Measurements from ENCODE around the gene HSH2D. TPM values are rescaled to one million over a fixed set of nuclear protein-coding genes. Genes with fewer than 3 reads are reported as not detected.
"Not testable (repeated sequence)": the region's sequence is repeated elsewhere in the genome, so short reads cannot be mapped to it uniquely, and the experiment has no call there.

Gene HSH2D
- total RNA-seq, 1 experiment from 2014 or later = not detected

DNA sequence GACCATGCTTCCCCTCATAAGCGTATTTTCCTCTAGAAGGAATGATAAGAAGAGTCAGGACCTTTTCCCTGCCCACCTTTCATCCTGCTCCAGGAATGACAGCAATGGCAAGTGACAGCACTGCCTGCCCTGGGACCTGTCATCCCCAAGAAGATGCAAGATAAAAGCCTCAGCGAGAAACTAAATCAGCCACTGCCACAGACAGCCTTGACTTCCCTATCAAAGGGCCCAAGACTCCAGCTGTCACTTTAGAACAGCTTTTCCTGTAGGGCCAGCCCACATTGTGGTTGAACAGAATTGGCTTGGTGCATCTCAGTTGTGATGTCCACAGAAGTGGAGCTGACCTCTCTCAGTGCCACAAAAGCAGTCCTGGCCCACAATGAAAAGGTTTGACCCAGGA, 30.7 kb upstream of the HSH2D start:
- DNase-seq (ENCODE audit: low read depth in 1 of 2, low spot score in 2 of 2) = no peak
- H3K4me1 ChIP-seq (replicated peaks) = peaks cover 13% of the 10 kb centered on the region
- H3K27me3 ChIP-seq (replicated peaks) = no peaks in the 10 kb centered on the region
- peaks cover 37% of the 10 kb centered on the region for H3K36me3 ChIP-seq
- H3K9me3 ChIP-seq (replicated peaks) = no peaks in the 10 kb centered on the region
- H3K4me3 ChIP-seq = peak overlapping the region; percentile 66
- H3K27ac ChIP-seq = no peak overlapping the region

DNA sequence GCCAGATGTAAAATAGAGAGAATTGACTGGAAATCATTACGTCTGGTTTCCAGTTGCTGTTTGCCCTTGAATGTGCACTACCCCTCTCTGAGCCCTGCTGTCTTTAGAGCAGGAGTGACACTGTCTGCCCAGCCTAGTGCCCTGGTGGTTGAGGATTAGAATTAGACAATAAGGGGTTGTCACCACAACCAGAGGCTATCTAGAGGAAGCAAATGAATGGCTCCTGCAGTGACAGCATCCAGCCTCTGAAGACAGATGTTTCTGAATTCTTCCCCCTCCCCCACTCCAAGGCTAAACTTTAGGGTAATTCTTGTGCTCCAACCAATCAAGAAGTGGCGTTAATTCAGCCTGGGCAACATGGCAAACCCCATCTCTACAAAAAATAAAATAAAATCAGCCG, 29.8 kb upstream of the HSH2D start:
- Histone ChIP-seq H3K27me3 (replicated peaks) (no peaks in the 10 kb centered on the region), H3K36me3 (peaks cover 47% of the 10 kb centered on the region)
- DNase-seq (ENCODE audit: low read depth in 1 of 2, low spot score in 2 of 2) = no peak

DNA sequence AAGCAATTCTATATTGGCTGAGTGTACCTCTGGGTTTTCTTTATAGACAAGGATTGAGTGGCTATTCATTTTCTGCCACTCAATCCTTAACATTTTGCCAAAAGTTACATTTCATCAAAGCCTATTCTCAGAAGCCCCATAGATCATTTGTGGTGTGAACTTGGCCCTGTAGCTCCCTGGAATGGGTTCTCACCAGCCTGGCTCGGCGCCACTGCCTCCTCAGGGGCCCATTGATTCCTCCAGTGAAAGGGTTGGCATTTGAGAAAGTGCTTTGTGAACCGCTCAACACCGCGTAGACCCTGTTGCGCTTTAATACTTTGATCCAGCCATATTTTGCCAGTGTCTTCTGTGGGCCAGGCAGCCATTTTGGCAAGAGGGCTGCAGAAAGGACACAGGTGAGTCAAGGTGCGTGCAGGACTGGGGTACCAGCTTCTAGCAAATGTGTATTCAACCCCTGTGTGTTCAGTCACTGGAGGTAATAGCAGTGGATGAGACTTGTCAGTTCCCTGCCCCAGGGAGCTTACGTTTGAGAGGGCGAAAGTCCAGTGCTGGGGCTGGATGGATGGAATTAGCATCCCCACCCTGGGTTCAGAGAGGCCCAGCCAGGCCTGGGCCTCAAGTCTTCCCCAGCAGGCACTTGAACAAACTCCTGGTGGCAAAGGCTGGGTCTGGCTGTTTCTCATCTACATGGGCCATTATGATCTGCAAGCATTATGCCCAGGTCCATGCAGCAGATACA, 28.0 kb upstream of the HSH2D start:
- H3K9me3 ChIP-seq (replicated peaks) = no peaks in the 10 kb centered on the region
- H3K27ac ChIP-seq = no peak overlapping the region
- peaks cover 13% of the 10 kb centered on the region for H3K4me1 ChIP-seq (replicated peaks)
- H3K27me3 ChIP-seq (replicated peaks) = no peaks in the 10 kb centered on the region
- H3K36me3 ChIP-seq = peaks cover 62% of the 10 kb centered on the region
- no peak overlapping the region for H3K4me3 ChIP-seq
- DNase-seq (ENCODE audit: low read depth in 1 of 2, low spot score in 2 of 2) = no peak

More for the DNA sequence above, 29.8 kb upstream of the HSH2D start:
- no peaks in the 10 kb centered on the region for H3K9me3 ChIP-seq (replicated peaks)
- H3K27ac ChIP-seq = no peak overlapping the region
- no peak overlapping the region for H3K4me3 ChIP-seq
- peaks cover 13% of the 10 kb centered on the region for H3K4me1 ChIP-seq (replicated peaks)

DNA sequence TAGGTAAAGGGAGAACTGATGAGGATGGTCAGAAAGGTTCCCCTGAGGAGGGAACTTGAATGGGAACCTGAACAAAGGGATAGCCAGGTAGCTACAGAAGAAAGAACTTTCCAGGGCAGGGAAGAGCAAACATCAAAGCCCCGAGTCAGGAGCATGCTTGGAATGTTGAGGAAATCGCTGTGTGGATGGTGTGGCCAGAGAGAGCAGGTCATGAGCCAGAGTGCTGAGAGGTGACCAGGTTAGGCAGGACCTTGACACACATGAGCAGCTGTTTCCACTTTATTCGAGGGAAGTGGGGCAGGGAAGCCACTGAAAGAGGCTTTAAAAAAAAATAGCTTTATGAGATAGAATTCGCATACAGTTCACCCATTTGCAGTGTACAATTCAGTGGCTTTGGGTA, 27.4 kb upstream of the HSH2D start:
- DNase-seq (ENCODE audit: low read depth in 1 of 2, low spot score in 2 of 2) = no peak
- Histone ChIP-seq H3K36me3 (peaks cover 68% of the 10 kb centered on the region), H3K4me3 (no peak overlapping the region), H3K27ac (no peak overlapping the region), H3K27me3 (replicated peaks) (no peaks in the 10 kb centered on the region), H3K4me1 (replicated peaks) (peaks cover 9% of the 10 kb centered on the region), H3K9me3 (replicated peaks) (no peaks in the 10 kb centered on the region)

DNA sequence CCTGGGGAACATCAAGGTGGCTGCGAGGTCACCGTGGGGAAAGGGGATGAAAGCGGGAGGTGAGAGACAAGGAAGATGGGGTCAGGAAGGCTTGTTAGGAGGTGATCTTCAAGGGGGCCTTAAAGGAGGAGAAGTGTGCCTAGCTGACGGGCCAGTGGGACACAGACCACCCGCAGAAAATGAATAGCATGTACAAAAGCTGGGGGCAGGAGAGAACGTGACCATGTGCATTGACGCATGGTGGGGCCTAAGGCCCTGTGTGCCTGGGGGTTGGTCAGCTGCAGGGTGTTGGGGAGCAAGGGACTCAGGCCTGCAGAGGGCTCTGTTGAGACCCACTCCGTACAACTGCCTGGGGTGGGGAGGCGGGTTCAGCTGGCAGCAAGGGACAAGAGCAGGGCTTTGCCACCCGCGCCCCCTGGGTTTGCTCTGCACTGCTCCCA, 25.9 kb upstream of the HSH2D start:
- Histone ChIP-seq H3K9me3 (replicated peaks) (no peaks in the 10 kb centered on the region), H3K4me1 (replicated peaks) (peaks cover 3% of the 10 kb centered on the region), H3K36me3 (peaks cover 79% of the 10 kb centered on the region), H3K4me3 (no peak overlapping the region), H3K27me3 (replicated peaks) (no peaks in the 10 kb centered on the region), H3K27ac (no peak overlapping the region)
- DNase-seq (ENCODE audit: low read depth in 1 of 2, low spot score in 2 of 2) = no peak

DNA sequence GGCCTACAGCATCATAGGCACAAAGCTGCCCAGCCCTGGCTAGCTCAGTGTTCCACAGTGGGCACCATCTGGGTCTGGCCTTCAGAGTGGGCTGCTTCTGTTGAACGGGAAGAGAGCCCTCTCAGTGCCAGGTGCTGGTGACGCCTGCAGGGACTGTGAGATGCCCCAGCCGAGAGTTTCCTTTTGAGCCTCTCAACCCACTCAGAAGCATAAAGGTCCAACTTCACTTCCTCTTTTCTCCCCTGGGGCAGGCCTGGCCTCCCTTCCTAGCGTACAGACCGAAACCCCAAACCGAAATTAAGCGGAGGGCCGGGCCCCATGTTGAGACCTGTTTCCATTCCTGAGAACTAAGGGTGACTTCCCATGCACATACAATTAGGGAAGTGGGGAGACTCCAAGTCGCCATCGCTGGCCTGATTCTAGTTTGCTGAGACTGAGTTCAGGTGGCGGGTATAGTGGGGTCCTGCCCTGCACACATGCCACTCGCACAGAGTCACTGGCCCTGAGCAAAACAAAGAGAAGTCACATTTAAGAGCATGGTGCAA, 24.9 kb upstream of the HSH2D start:
- Histone ChIP-seq H3K36me3 (peaks cover 82% of the 10 kb centered on the region), H3K4me1 (replicated peaks) (no peaks in the 10 kb centered on the region), H3K27ac (no peak overlapping the region), H3K9me3 (replicated peaks) (no peaks in the 10 kb centered on the region), H3K4me3 (no peak overlapping the region), H3K27me3 (replicated peaks) (no peaks in the 10 kb centered on the region)
- no peak for DNase-seq (ENCODE audit: low read depth in 1 of 2, low spot score in 2 of 2)

DNA sequence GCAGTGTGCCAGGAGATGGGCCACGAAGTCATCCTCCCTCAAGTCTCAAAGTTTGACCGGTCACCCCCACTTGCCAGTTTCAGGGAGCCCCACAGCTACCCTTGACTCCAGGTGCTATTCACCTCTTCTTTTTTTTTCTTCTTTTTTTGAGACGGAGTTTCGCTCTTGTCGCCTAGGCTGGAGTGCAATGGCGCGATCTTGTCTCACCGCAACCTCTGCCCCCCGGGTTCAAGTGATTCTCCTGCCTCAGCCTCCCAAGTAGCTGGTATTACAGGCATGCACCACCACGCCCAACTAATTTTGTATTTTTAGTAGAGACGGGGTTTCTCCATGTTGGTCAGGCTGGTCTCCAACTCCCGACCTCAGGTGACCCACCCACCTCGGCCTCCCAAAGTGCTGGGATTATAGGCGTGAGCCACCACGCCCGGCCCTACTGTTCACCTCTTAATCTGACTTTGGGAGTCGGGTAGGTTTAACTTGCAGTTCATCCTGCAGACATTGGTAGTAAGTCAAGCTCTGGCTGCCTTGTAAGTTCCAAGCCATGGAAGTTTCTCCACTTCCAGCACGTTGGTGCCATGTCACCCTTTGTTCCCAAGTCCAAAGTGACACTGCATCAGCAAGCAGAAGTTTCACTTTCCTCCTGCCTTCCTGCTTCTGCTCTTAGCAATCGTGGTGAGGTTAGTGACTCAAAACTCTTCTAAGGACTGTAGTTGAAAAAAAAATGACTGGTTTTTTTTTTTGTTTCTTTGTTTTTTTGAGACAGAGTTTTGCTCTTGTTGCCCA, 24.2 kb upstream of the HSH2D start:
- H3K4me3 ChIP-seq; H3K9me3 ChIP-seq (replicated peaks); H3K27ac ChIP-seq; DNase-seq (ENCODE audit: low read depth in 1 of 2, low spot score in 2 of 2); H3K27me3 ChIP-seq (replicated peaks); H3K4me1 ChIP-seq (replicated peaks): not testable (repeated sequence)
- H3K36me3 ChIP-seq = peaks cover 85% of the 10 kb centered on the region

DNA sequence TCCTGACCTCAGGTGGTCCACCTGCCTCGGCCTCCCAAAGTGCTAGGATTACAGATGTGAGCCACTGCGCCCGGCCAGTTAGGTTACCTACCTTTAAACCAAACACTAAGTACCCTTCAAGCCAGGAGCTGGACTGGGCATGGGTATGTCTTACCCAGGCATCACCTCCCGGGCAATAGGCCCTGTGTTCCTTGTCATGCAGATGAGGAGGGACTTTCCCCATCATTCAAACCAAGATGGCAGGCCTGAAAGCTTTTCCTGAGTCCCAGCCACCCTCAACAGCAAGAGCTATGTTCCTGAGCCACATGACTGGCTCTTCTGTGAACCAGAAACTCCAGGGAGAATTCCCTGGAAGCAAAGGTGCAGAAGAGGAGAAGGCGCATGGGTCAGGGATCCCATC, 22.3 kb upstream of the HSH2D start:
- Histone ChIP-seq H3K36me3 (peaks cover 91% of the 10 kb centered on the region), H3K9me3 (replicated peaks) (no peaks in the 10 kb centered on the region), H3K4me1 (replicated peaks) (no peaks in the 10 kb centered on the region), H3K27ac (no peak overlapping the region), H3K27me3 (replicated peaks) (no peaks in the 10 kb centered on the region), H3K4me3 (no peak overlapping the region)
- no peak for DNase-seq (ENCODE audit: low read depth in 1 of 2, low spot score in 2 of 2)

DNA sequence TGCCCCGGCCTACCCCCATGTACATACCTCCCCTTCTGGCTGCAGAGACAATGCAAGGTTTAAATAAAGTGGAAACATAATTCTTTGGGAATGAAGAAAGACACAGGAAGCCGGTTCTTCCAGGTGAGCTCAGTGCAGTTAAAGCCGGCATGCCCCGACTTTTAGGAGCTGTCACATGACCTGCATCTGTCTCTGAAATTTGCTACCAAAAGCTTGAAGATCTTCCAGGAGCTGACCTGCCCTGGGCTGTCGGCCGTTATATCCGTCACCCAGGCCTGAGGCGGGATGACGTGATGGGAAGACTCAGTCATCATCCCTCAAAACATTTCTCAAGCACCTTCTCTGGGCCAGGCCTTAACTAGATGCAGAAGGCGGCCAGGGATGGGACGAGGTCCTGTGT, 21.5 kb upstream of the HSH2D start:
- no peak overlapping the region for H3K27ac ChIP-seq
- H3K36me3 ChIP-seq = peaks cover 95% of the 10 kb centered on the region
- H3K9me3 ChIP-seq (replicated peaks) = no peaks in the 10 kb centered on the region
- H3K4me1 ChIP-seq (replicated peaks) = no peaks in the 10 kb centered on the region
- H3K27me3 ChIP-seq (replicated peaks) = no peaks in the 10 kb centered on the region
- no peak for DNase-seq (ENCODE audit: low read depth in 1 of 2, low spot score in 2 of 2)
- H3K4me3 ChIP-seq = no peak overlapping the region

DNA sequence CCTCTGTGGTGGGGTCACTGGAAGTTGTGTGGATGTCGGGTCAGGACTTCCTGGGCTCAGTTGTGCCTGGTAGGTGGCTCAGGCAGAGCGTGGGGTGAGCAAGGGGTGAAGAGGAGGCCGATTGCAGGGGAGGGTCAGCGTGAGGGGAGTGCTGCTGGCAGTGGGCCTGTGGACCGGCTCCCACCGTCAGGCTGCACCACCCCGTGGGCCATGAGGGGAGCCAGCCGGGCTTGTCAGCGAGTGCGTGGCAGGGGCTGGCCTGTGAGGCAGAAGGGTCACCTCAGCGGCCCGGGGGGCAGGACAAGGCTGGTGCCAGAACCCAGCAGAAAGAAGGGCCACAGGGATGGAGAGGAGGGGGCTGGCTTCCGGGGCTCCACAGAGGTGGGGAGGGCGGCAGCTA, 18.5 kb upstream of the HSH2D start:
- H3K27ac ChIP-seq = no peak overlapping the region
- DNase-seq (ENCODE audit: low read depth in 1 of 2, low spot score in 2 of 2) = no peak
- H3K36me3 ChIP-seq = peaks cover 96% of the 10 kb centered on the region

DNA sequence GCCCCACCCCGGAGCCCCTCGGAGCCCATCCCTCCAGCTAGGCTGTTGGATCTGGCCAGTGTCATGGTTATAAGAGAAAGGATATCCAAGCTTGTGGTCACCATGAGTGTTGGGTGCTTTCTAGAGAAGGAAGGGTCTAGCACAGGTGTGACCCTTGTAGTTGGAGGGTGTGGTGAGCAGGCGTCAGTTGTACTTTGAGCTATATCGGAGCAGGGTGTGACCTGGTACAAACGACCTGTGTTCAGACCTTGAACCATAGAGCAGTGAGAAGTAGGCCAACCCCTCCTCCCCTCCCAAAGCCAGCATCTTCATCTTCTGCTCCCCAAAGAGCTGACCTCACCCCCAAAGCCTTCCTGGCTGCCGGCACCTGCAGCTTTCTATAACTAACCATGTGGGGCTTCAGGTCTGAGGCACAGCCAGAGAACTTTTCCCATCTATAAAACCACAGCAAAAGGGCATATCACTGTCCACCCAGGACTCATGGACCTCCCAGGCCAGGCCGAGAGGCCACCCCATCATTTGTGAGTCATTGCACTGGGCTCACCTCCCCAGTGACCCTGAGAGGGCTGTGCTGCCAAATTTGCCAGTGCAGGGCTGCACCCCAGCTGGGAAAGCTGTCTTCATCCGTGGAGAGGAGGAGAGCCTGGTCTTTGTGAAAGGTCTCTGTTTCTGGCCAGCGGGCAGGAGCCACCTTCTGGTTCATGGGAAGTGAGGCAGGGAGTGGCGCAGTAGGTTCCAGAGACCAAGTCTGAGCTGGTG, 17.6 kb upstream of the HSH2D start:
- DNase-seq (ENCODE audit: low read depth in 1 of 2, low spot score in 2 of 2) = no peak
- H3K9me3 ChIP-seq (replicated peaks) = no peaks in the 10 kb centered on the region
- peaks cover 99% of the 10 kb centered on the region for H3K36me3 ChIP-seq

More for the DNA sequence above, 18.5 kb upstream of the HSH2D start:
- H3K27me3 ChIP-seq (replicated peaks) = no peaks in the 10 kb centered on the region
- H3K4me1 ChIP-seq (replicated peaks) = no peaks in the 10 kb centered on the region
- H3K4me3 ChIP-seq = no peak overlapping the region
- H3K9me3 ChIP-seq (replicated peaks) = no peaks in the 10 kb centered on the region

DNA sequence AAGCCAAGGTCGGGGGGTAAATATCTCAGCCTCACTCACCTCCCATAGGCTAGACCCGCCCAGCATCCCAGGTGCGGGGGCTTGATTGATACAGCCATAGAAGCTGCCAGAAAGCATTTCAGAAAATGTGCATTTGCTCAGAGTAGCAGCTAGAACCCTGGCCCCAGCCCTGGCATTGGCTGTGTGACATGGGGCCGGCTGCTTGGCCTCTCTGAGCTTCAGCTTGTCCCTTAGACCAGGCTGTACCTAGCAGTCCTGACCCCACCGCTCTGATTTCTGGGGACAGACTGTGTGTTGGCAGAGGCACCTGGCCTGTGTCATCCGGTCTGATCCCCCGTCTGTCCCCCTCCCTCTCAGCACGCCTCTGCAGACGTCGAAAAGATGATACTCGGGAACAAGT, 16.4 kb upstream of the HSH2D start:
- no peak overlapping the region for H3K4me3 ChIP-seq
- no peak for DNase-seq (ENCODE audit: low read depth in 1 of 2, low spot score in 2 of 2)
- no peaks in the 10 kb centered on the region for H3K9me3 ChIP-seq (replicated peaks)
- peaks cover 99% of the 10 kb centered on the region for H3K36me3 ChIP-seq
- no peak overlapping the region for H3K27ac ChIP-seq
- H3K4me1 ChIP-seq (replicated peaks) = no peaks in the 10 kb centered on the region
- no peaks in the 10 kb centered on the region for H3K27me3 ChIP-seq (replicated peaks)

More for the DNA sequence above, 17.6 kb upstream of the HSH2D start:
- no peaks in the 10 kb centered on the region for H3K27me3 ChIP-seq (replicated peaks)
- H3K4me3 ChIP-seq = no peak overlapping the region
- H3K27ac ChIP-seq = no peak overlapping the region
- no peaks in the 10 kb centered on the region for H3K4me1 ChIP-seq (replicated peaks)

DNA sequence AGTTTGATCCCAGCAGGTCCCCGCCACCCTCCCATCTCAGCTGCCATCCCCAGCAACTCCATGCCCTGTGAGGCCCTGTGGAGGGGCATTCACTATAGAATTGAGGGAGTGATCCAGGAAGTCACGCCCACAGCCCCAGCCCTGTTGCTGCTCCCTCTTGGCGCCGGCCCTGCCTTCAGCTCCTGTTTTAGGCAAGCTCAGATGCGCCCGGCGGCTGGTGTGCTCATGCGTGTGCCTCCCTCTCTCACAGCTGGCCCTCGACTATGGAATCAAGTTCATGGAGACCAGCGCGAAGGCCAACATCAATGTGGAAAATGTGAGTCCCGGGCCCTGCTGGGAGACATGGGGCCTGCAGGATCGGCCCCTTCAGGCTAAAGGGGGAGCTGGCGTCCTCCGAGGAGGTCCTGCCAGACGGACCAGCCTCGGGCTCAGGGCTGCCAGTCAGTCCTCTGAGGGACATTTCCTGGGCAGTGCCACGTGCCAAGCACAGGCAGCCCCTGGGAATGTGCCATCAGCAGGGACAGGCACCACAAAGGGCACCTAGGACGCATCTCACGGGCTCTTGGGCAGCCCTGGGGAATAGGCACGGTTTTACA, 15.6 kb upstream of the HSH2D start:
- Histone ChIP-seq H3K36me3 (peaks cover 99% of the 10 kb centered on the region), H3K4me3 (no peak overlapping the region), H3K27me3 (replicated peaks) (no peaks in the 10 kb centered on the region), H3K9me3 (replicated peaks) (no peaks in the 10 kb centered on the region), H3K27ac (no peak overlapping the region), H3K4me1 (replicated peaks) (no peaks in the 10 kb centered on the region)
- DNase-seq (ENCODE audit: low read depth in 1 of 2, low spot score in 2 of 2) = no peak
